Keratinocyte (primary cell): ENCODE results near the gene CCDC137.

ENCODE experiments used
- EZH2 ChIP-seq: IDR thresholded peaks from one replicate; pipeline ENCODE4 v1.6.1; 2012; ENCODE audit warnings: inconsistent platforms, mild to moderate bottlenecking, low read length, moderate library complexity
- TF ChIP-seq, protein P1 (sequence below), 3 experiments: IDR thresholded peaks in 1 of 3; conservative IDR thresholded peaks in 1 of 3; optimal IDR thresholded peaks in 1 of 3; 2 replicates in 2 of 3; 3 replicates in 1 of 3; pipeline versions ENCODE3 to v1.5.1; 2011; ENCODE audit warnings: low read length in 3 of 3, mild to moderate bottlenecking in 3 of 3, moderate library complexity in 2 of 3, control low read depth in 1 of 3, inconsistent platforms in 1 of 3; ENCODE audit not compliant: insufficient read depth in 2 of 3; ENCODE audit errors: extremely low read depth in 1 of 3

GRCh38 chr17:81695801-81696200 is 29.3 kb downstream of the CCDC137 start:
- TF ChIP-seq, protein P1, sequence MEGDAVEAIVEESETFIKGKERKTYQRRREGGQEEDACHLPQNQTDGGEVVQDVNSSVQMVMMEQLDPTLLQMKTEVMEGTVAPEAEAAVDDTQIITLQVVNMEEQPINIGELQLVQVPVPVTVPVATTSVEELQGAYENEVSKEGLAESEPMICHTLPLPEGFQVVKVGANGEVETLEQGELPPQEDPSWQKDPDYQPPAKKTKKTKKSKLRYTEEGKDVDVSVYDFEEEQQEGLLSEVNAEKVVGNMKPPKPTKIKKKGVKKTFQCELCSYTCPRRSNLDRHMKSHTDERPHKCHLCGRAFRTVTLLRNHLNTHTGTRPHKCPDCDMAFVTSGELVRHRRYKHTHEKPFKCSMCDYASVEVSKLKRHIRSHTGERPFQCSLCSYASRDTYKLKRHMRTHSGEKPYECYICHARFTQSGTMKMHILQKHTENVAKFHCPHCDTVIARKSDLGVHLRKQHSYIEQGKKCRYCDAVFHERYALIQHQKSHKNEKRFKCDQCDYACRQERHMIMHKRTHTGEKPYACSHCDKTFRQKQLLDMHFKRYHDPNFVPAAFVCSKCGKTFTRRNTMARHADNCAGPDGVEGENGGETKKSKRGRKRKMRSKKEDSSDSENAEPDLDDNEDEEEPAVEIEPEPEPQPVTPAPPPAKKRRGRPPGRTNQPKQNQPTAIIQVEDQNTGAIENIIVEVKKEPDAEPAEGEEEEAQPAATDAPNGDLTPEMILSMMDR (optimal IDR thresholded peaks at IDR 0.05 in 1 of 3, IDR thresholded peaks at IDR 0.05 in 1 of 3, conservative IDR thresholded peaks at IDR 0.05 in 1 of 3; ENCODE audit: extremely low read depth in 1 of 3, insufficient read depth in 2 of 3, low read length in 3 of 3), result no peak
- TF ChIP-seq EZH2, result no peak
